AG09309 (cell line): ENCODE results near the gene FOXJ3.

Source experiments
- DNase-seq: peaks from one replicate; pipeline ENCODE4 v3.0.0-alpha.2; 2010; ENCODE audit warnings: low read depth
- H3K4me3 ChIP-seq: 2 replicates; pipeline ENCODE4 v1.5.1; 2011; ENCODE audit warnings: mild to moderate bottlenecking, low read depth, low read length, moderate library complexity; ENCODE audit not compliant: control insufficient read depth
- CTCF ChIP-seq: IDR thresholded peaks from 2 replicates; pipeline ENCODE4 v1.5.1; 2011; ENCODE audit warnings: mild to moderate bottlenecking, low read depth, low read length, inconsistent platforms; ENCODE audit not compliant: insufficient read depth, control insufficient read depth; ENCODE audit errors: missing control alignments

Gene FOXJ3

GRCh38 chr1:42328047-42328625, 6.9 kb downstream of the FOXJ3 start:
- no peak for TF ChIP-seq CTCF
- H3K4me3 ChIP-seq = no peak overlapping the region
- DNase-seq = no peak

GRCh38 chr1:42325014-42325402, 10.0 kb downstream of the FOXJ3 start:
- DNase-seq = no peak
- no peak overlapping the region for H3K4me3 ChIP-seq
- no peak for TF ChIP-seq CTCF

- no peak for DNase-seq
These were observed 10.5 kb downstream of the FOXJ3 start for GRCh38 chr1:42324398-42325013.

GRCh38 chr1:42323551-42323950, 11.5 kb downstream of the FOXJ3 start:
- DNase-seq = no peak
- H3K4me3 ChIP-seq = no peak overlapping the region
- no peak for TF ChIP-seq CTCF

More at GRCh38 chr1:42324398-42325013, 10.5 kb downstream of the FOXJ3 start:
- H3K4me3 ChIP-seq = no peak overlapping the region
- no peak for TF ChIP-seq CTCF

GRCh38 chr1:42322577-42322976, 12.5 kb downstream of the FOXJ3 start:
- no peak for DNase-seq

GRCh38 chr1:42321731-42322130, 13.3 kb downstream of the FOXJ3 start:
- TF ChIP-seq CTCF = no peak

More at GRCh38 chr1:42322577-42322976, 12.5 kb downstream of the FOXJ3 start:
- no peak overlapping the region for H3K4me3 ChIP-seq
- no peak for TF ChIP-seq CTCF

More at GRCh38 chr1:42321731-42322130, 13.3 kb downstream of the FOXJ3 start:
- H3K4me3 ChIP-seq = no peak overlapping the region
- no peak for DNase-seq
